GM12891 (cell line): ENCODE measurements around the gene SEMA4D.

Source experiments
- PAX5 ChIP-seq: IDR thresholded peaks from 2 replicates; pipeline ENCODE4 v1.6.1; 2011; ENCODE audit warnings: low read length, moderate library complexity, mild to moderate bottlenecking; ENCODE audit not compliant: insufficient read depth, severe bottlenecking
- POLR2A ChIP-seq: IDR thresholded peaks from 2 replicates; pipeline ENCODE4 v1.6.1; 2011; ENCODE audit warnings: low read depth, low read length, control low read depth
- POLR2AphosphoS5 ChIP-seq: IDR thresholded peaks from 2 replicates; pipeline ENCODE4 v1.6.1; 2011; ENCODE audit warnings: low read depth, low read length, control low read depth
- SPI1 ChIP-seq: IDR thresholded peaks from 2 replicates; pipeline ENCODE4 v1.6.1; 2011; ENCODE audit warnings: low read depth, low read length, control low read depth
- TAF1 ChIP-seq: IDR thresholded peaks from 2 replicates; pipeline ENCODE4 v1.6.1; 2011; ENCODE audit warnings: low read depth, low read length, control low read depth

DNA sequence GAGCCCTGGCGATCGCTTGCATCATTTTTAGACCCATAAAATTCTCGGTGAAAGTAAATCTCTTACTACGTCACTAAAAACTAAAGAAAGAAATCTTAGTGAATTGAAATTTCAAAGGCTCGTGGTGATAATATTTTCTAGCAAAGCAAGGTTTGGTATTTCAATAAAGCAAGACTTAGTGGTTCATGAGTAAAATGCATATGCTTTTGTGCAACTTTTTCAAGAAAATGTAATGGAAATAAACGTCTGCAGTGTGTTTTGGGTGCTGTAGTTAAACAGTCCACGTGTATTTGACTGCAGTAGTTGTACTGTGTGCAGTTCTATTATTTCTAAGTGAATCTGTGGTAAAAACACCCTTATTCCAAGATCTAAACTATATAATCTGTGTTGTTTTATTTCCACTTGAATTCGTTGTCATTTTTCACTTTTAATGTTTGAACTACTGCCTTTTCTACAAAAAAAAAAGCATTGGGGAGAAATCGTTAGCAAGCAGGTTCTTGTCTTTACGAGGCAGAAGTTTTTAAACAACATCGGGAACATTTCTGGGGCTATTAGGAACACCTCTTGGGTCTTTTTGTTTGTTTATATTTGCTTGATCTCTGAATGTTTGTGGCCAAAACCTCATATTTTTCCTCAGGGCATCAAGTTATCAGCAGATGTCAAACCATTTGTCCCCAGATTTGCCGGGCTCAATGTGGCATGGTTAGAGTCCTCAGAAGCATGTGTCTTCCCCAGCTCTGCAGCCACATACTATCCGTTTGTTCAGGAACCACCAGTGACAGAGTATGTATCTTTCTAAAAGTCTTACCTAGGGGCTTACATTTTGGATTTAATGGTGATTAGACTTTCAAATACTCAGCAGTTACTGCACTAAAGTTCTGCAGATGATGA, 178.7 kb downstream of the SEMA4D start:
- TF ChIP-seq POLR2A (no peak), POLR2AphosphoS5 (no peak), SPI1 (no peak), PAX5 (no peak), TAF1 (no peak)
